Kidney tubule cell (primary cell): ENCODE results near the gene LGALS3.

Source experiments
- DNase-seq: peaks from one replicate; pipeline ENCODE4 v3.0.0-alpha.2; 2018; ENCODE audit warnings: low spot score

Gene LGALS3

DNA sequence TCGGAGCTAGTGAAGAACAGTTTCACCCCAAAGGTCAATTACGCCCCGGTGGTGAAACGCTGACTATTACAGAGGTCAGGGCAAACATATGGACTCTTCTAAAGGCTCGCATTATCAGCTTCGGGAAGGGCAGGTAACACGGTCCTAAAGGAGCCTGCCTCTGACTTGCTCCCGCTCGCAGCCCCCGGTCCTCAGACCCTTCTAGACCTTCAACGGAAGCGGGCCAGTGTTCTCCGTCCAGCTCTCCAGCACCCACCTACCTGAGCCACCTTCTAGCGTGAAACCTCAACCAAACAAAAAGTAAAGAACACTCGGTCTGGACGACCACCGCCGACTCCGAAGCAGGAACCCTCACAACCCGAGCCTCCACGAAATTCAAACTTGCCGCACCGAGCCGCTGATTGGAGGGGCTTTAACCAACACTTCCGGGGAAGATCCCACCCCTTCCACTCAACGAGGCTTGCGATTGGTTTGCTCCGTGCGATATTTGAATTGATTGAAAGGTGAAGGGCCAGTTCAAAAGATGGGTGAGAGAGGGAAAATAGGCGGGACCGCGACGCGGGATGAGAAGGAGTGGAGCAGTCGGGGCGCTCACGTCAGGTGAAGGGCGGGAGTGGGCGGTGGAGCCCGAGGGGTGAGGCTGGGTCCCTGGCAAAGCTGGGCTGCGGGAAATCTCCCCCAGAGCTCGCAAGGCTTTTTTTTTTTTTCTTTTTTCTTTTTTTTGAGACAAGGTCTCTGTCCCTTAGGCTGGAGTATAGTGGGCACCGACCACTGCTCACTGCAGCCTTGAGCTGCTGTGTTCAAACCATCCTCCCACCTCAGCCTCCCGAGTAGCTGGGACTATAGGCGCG is 62.4 kb downstream of the LGALS3 start, which contains the start of gene DLGAP5:
Gene DLGAP5 (minus strand): TSS at position 383 of the 851 bp plus-strand sequence. CDS start 2,406 bp downstream, outside the sequence.
- peak; percentile 97 for DNase-seq

DNA sequence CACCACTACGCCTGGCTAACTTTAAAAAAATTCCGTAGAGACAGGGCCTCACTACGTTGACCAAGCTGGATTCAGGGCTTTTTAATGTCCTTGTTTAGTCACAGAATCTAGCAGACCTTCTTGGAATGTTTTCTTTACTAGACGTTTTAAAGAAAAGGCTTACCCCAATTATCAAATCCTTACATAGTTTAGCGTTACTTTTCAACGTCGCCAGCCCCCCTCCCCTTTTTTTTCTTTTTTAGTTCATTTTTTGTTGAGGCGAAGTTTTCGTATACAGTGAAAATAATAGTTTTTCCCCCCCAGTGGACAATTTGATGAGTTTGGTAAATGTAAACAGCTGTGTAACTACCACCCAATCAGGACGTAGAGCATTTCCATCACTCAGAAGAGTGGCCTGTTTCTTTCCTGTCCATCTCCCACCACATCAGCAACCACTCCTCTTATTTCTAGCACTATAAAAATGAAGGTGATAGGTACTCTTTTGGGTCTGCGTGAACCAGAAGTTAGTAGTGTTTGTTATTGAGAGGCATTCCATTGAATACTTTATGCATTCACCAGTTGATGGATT is 63.1 kb downstream of the LGALS3 start:
- no peak for DNase-seq

DNA sequence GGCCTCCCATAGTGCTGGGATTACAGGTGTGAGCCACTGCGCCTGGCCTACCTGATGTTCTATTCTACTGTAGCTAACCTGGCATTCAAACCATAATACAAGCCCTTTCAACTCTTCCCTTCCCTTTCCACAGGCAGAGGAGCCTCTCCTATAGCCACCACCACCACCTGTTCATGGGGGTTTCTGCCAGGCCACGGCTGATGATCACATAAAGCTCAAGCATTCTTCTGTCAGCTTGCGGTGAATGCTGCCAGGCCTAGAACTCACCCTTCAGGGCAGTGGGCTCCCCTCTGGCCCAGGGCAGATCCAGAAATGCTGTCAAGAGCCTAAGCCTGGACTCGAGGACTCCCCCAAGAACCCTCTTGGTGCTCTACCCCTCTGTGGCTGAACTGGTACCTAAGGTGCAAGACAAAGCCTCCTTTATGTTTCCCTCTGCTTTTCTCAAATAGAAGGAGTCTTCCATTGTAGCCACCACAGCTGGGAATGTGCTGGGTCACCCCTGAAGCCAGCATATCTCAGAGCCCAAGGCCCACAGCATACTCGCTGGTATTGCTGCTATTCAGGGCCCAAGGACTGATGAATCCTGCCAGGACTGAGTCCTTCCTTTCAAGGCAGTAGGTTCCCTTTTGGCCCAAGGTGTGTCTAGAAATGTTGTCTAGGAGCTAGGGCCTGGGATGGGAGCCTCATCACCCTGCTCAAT is 65.8 kb downstream of the LGALS3 start:
- no peak for DNase-seq
